SH-SY5Y (cell line): ENCODE measurements around the gene PPIP5K2.

Experiments
- GATA2 ChIP-seq: IDR thresholded peaks from 2 replicates; pipeline ENCODE4 v1.6.1; 2011; ENCODE audit warnings: mild to moderate bottlenecking, low read depth, low read length
- GATA3 ChIP-seq: IDR thresholded peaks from 2 replicates; pipeline ENCODE4 v1.6.1; 2011; ENCODE audit warnings: low read depth, mild to moderate bottlenecking, low read length, moderate library complexity

The PPIP5K2 gene

DNA sequence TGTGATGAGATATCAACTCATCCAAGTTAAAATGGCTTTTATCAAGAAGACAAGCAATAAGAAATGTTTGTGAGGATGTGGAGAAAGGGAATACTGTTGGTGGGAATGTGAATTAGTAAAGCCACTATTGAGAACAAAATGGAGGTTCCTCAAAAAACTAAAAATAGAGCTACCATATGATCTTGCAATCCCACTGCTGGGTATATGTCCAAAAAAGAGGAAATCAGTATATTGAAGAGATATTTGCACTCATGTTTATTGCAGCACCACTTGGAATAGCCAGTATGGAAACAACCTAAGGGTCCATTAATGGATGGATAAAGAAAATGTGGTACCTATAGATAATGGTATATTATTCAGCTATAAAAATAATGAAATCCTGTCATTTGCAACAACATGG is 25.1 kb downstream of the PPIP5K2 start:
- no peak for TF ChIP-seq GATA3
- no peak for TF ChIP-seq GATA2

- TF ChIP-seq GATA3 (no peak), GATA2 (no peak)
Measured at GRCh38 chr5:103148213-103148612, 28.1 kb downstream of the PPIP5K2 start.

- no peak for TF ChIP-seq GATA2
- TF ChIP-seq GATA3: no peak
Measured at GRCh38 chr5:103151156-103151555, 31.1 kb downstream of the PPIP5K2 start.

GRCh38 chr5:103166706-103167105 is 46.6 kb downstream of the PPIP5K2 start:
- no peak for TF ChIP-seq GATA2
- no peak for TF ChIP-seq GATA3

GRCh38 chr5:103174147-103174546 is 54.0 kb downstream of the PPIP5K2 start:
- no peak for TF ChIP-seq GATA2
- TF ChIP-seq GATA3: no peak

- TF ChIP-seq GATA3: no peak
- TF ChIP-seq GATA2: no peak
Measured at GRCh38 chr5:103177543-103177942, 57.4 kb downstream of the PPIP5K2 start.

GRCh38 chr5:103178167-103178566 is 58.1 kb downstream of the PPIP5K2 start:
- TF ChIP-seq GATA3 (no peak), GATA2 (no peak)

- TF ChIP-seq GATA3 (no peak), GATA2 (no peak)
Measured at GRCh38 chr5:103186152-103186551, 66.1 kb downstream of the PPIP5K2 start.

- TF ChIP-seq GATA2 (no peak), GATA3 (no peak)
Measured at GRCh38 chr5:103188436-103188835, 68.3 kb downstream of the PPIP5K2 start.

GRCh38 chr5:103203226-103203625 is 83.1 kb downstream of the PPIP5K2 start:
- TF ChIP-seq GATA2: no peak
- TF ChIP-seq GATA3: no peak

DNA sequence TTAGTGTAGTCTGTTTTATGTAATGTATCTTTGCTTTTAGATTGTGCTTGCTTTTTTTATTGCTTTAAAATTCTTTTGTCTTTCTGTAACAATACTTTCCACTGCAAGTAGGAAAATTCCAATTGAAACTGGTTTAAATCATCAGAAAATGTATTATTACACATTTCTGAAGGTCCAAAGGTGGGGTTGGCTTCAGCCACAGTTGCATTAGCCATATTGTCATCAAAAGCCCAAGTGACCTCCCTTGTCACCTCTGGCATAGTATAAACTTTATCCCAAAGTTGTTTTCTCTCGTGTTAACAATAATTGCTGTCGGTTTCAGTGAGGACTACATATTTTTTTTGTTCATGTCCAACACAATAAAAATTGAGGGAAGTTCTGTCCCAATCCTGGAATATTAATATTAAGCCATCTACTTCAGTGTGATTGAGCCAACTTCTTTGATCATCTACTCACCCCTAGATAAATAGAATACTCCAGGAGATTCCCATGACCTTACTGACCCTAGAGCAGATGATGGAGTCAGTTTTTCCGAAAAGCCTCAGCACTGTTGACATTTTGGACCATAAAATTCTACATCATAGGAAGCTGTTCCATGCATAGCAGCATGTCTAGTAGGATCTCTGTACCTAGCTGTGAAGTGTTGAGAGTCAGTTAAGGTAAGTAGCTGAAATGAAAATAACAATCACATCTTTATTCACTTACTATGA is 86.0 kb downstream of the PPIP5K2 start:
- TF ChIP-seq GATA2 (no peak), GATA3 (no peak)

GRCh38 chr5:103207011-103207410 is 86.9 kb downstream of the PPIP5K2 start:
- no peak for TF ChIP-seq GATA2
- TF ChIP-seq GATA3: no peak

GRCh38 chr5:103207653-103208052 is 87.6 kb downstream of the PPIP5K2 start:
- TF ChIP-seq GATA2 (no peak), GATA3 (no peak)

DNA sequence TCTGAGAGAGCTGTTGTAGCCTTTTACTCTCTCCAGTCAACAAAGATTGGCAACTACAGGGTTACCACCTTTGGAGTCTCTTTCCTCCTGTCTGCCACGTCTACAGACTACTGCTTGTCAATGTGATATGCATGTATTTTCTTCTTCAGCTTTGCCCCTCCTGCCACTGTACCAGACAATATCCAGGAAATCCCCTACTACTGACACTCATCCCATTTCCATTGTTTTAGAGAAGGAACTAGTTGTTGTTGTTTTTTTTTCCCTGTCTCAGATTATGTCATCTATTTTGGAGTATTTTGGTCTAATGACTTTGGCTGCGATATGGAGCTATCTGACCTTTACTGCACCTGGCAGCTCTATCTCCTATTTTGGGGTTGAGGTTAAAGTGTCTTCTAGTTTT is 88.4 kb downstream of the PPIP5K2 start:
- no peak for TF ChIP-seq GATA2
- no peak for TF ChIP-seq GATA3

GRCh38 chr5:103209065-103209464 is 89.0 kb downstream of the PPIP5K2 start:
- TF ChIP-seq GATA2 (peak; percentile 66; the same call in 1 of the 2 replicates), GATA3 (peak; percentile 73)

GRCh38 chr5:103210952-103211351 is 90.9 kb downstream of the PPIP5K2 start:
- TF ChIP-seq GATA3 (no peak), GATA2 (no peak)
